Coronary artery (tissue), 2 donors: Measurements from ENCODE around the gene DTNA.

ENCODE experiments used
- DNase-seq: peaks from one replicate; pipeline ENCODE4 v3.0.0-alpha.2; 2017; ENCODE audit warnings: low spot score
- H3K27ac ChIP-seq, 2 donors: fragments of 200-600 bp; sonication (generic); one replicate each; pipeline ENCODE4 v1.5.1; 2016 to 2019
- H3K4me3 ChIP-seq: fragments of 200-600 bp; sonication (generic); 2 replicates; pipeline ENCODE4 v1.5.1; 2016; ENCODE audit warnings: mild to moderate bottlenecking, moderate library complexity
- TF ChIP-seq, protein P1 (sequence below): fragments of 200-600 bp; sonication (generic); IDR thresholded peaks from one replicate; pipeline ENCODE4 v1.5.1; 2019; ENCODE audit warnings: antibody characterized with exemption

DTNA gene

DNA sequence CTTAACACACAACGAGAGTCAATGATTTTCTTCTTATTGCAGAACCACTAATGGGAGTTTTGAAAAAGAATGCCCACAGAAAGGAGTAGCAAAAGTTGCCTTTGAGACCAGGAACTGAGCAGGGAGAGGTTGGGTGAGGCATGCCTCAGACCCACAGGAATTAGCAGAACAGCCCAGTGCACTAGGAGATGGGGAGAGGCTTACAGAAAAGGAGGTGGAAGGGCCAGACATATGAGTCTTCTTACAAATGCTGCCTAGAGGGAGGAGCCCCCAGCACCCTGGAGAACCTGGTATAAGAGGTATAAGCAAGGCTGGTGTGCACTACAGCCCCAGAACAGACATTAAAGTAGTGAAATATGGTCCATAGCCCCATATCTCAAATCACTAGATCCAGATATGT lies 162.0 kb downstream of the DTNA start:
- no peak for DNase-seq
- TF ChIP-seq, protein P1, sequence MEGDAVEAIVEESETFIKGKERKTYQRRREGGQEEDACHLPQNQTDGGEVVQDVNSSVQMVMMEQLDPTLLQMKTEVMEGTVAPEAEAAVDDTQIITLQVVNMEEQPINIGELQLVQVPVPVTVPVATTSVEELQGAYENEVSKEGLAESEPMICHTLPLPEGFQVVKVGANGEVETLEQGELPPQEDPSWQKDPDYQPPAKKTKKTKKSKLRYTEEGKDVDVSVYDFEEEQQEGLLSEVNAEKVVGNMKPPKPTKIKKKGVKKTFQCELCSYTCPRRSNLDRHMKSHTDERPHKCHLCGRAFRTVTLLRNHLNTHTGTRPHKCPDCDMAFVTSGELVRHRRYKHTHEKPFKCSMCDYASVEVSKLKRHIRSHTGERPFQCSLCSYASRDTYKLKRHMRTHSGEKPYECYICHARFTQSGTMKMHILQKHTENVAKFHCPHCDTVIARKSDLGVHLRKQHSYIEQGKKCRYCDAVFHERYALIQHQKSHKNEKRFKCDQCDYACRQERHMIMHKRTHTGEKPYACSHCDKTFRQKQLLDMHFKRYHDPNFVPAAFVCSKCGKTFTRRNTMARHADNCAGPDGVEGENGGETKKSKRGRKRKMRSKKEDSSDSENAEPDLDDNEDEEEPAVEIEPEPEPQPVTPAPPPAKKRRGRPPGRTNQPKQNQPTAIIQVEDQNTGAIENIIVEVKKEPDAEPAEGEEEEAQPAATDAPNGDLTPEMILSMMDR, result no peak
- Histone ChIP-seq H3K27ac (no peak overlapping the region), H3K4me3 (no peak overlapping the region)

DNA sequence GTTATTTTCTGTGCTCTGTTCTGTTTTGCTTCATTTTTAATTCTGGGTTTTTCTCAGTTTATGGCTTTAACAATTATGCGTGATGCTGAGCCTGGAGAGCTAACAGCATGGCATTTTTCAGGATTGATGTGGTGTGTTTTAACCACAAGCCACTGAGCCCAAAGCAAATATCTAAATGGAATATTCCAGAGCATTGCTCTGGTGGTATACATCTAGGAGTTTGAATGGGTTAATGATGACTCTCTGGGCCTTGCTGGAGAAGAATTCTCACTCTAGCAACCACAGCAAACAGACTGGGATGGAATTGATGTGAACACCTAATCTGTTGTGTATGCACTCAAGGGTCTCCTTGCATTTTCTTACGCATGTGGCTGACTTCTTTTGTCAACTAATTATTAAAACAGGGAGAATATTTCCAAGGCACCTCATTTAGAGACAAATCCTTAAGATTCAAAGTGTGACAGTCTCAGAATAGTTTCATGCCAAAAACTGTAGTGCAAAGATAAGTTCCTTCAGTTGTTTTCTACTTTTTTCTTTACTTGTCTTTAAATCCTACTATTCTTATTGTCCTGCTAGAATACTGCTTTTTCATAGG lies 164.0 kb downstream of the DTNA start:
- Histone ChIP-seq H3K27ac (no peak overlapping the region), H3K4me3 (no peak overlapping the region)
- TF ChIP-seq, protein P1, result no peak
- no peak for DNase-seq

DNA sequence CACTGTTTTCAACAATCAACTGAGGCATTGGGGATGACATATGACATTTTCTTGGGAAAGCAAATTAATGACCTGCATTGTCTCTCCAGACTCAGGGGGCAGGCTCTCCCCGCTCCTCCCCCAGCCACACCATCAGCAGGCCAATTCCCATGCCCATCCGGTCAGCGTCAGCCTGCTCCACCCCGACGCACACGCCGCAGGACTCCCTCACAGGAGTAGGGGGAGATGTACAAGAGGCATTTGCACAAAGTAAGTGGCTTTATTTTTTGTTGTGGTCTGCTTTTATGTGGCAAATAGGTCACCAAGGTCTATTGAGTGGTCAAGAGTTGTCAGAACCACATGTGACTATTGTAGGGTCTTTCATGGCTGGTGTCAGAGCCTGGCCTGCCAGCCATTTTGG lies 165.1 kb downstream of the DTNA start:
- no peak overlapping the region for H3K27ac ChIP-seq
- no peak for DNase-seq
- H3K4me3 ChIP-seq, result no peak overlapping the region
- TF ChIP-seq, protein P1, result no peak

DNA sequence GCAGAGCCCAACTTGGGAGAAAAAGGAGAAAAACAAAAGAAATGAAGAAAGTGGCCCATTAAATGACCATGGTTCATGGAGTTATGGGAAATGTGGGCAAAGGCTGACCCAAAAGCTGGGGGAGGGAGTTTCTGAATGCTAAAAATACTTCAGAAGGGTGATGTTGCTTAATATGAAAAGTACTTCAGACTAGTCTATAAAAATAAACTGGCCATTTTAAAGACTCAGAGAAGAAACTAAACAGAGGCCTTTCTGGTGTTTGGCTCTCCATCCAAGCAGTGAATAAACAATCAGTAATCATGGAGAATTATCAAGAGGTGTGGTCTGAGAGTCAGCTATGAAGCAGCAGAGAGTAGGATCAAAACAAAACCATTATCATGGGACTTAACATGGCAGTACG lies 170.3 kb downstream of the DTNA start:
- TF ChIP-seq, protein P1, result no peak
- DNase-seq, result no peak
- Histone ChIP-seq H3K27ac (peak overlapping the region; percentile 89), H3K4me3 (no peak overlapping the region)

DNA sequence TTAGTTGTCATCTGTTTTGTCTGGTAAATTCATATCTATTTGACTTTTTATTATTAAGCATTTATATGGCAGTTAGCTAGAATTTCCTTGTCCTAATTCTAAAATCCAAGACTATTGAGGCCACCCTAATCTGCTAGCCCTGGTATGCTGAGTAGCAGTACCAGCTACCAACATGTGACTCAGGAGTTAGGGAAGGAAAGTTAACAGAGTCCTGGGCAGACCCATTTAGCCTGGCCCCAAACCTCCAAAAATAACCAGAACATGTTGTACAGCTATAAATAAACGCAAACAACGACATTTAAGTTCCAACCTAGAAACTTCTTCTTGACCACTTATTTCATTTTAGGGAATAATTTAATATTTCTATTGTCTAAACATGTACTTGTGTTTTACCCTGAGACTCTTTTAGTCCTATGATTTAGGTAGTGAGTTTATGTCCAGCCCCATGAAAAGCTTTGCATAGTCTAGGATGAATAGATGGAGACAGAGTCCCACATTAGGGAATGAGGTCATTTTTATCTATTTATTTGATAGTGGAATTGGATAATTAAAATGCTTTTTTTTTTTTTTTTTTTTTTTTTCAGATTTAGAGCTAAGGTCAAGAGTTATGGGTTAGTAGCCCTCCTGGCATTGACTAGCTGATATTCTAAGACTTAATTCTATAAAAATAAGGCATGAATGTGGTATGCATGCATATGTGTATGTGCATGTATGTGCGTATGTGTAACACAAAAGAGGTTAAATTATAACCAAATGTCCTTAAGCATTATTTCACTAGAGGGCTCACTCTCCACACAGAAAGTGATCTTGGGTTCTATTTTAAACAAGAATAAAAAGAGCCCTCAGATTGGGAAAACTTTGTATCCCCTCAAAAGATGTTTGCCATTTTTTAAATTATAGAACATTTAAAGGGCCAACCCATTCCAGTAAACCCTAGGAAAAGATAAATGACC lies 171.1 kb downstream of the DTNA start:
- DNase-seq, result no peak
- no peak overlapping the region for H3K4me3 ChIP-seq
- TF ChIP-seq, protein P1, result peak; percentile 26
- peak overlapping the region; percentile 89 for H3K27ac ChIP-seq

DNA sequence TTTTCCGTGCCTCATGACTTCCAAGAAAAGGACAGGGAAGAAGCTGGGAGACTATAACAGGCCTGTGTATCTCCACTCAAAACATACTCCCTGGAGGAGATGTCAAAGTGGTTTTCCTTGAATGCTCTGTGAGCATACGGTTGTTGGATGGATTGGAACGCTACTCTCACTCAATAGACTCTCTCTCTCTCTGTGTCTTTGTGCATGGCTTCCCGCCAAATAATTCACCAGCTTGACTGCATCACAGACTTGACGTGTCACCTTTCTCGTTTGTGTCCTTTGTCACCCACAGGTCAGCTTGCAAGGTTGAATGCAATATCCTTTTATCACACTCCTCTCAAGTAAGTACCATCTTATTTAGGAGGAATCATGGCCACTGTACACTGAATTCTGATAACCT lies 174.3 kb downstream of the DTNA start:
- DNase-seq, result no peak
- H3K27ac ChIP-seq, result peak overlapping the region; percentile 18 to 85

More for the DNA sequence above, 174.3 kb downstream of the DTNA start:
- TF ChIP-seq, protein P1, result no peak
- no peak overlapping the region for H3K4me3 ChIP-seq
